OCI-LY1 (cell line): Measurements from ENCODE around the gene PRRG2.

Source experiments
- H2AFZ ChIP-seq: fragments of 200-600 bp; sonication (generic), shearing (Covaris generic); 2 replicates; pipeline ENCODE4 v1.6.0; 2014; ENCODE audit warnings: antibody characterized with exemption, mild to moderate bottlenecking, low read length
- H3F3A ChIP-seq: fragments of 200-600 bp; sonication (generic), shearing (Covaris generic); 2 replicates; pipeline ENCODE4 v1.6.0; 2014; ENCODE audit warnings: mild to moderate bottlenecking, antibody characterized with exemption, low read length, moderate library complexity; ENCODE audit not compliant: insufficient read depth
- H3K27ac ChIP-seq: fragments of 200-600 bp; sonication (generic); 2 replicates; pipeline ENCODE4 v1.5.1; 2014; ENCODE audit warnings: low read length, mixed run types, mild to moderate bottlenecking, low read depth; ENCODE audit not compliant: poor library complexity, severe bottlenecking
- H3K27me3 ChIP-seq: fragments of 200-600 bp; sonication (generic); 2 replicates; pipeline ENCODE4 v1.6.0; 2014; ENCODE audit warnings: antibody characterized with exemption, mild to moderate bottlenecking, low read length, moderate library complexity; ENCODE audit not compliant: insufficient read depth
- H3K36me3 ChIP-seq: fragments of 200-600 bp; sonication (generic); 2 replicates; pipeline ENCODE4 v1.6.1; 2014; ENCODE audit warnings: mild to moderate bottlenecking, antibody characterized with exemption, low read length, moderate library complexity, mixed read lengths; ENCODE audit not compliant: insufficient read depth
- H3K4me1 ChIP-seq: fragments of 200-600 bp; sonication (generic); 2 replicates; pipeline ENCODE4 v1.5.1; 2014; ENCODE audit warnings: mild to moderate bottlenecking, low read length, moderate library complexity; ENCODE audit not compliant: insufficient read depth, severe bottlenecking
- H3K4me2 ChIP-seq: fragments of 200-600 bp; sonication (generic), shearing (Covaris generic); 2 replicates; pipeline ENCODE4 v1.6.1; 2014; ENCODE audit warnings: low read length
- H3K4me3 ChIP-seq: fragments of 200-600 bp; sonication (generic); 2 replicates; pipeline ENCODE4 v1.5.1; 2014; ENCODE audit warnings: low read length, low read depth, mild to moderate bottlenecking, mixed read lengths; ENCODE audit not compliant: poor library complexity, severe bottlenecking
- H3K79me2 ChIP-seq: fragments of 200-600 bp; shearing (Covaris generic); 2 replicates; pipeline ENCODE4 v1.6.1; 2016; ENCODE audit warnings: mixed run types, low read length, mixed read lengths; ENCODE audit not compliant: insufficient read depth
- H3K9ac ChIP-seq: fragments of 200-600 bp; sonication (generic), shearing (Covaris generic); 2 replicates; pipeline ENCODE4 v1.6.1; 2014; ENCODE audit warnings: mild to moderate bottlenecking, low read length, mixed read lengths
- H3K9me2 ChIP-seq: fragments of 200-600 bp; sonication (generic), shearing (Covaris generic); 2 replicates; pipeline ENCODE4 v1.6.1; 2014; ENCODE audit warnings: low read depth, mild to moderate bottlenecking, low read length, mixed read lengths
- H3K9me3 ChIP-seq: fragments of 200-600 bp; shearing (Covaris generic); 2 replicates; pipeline ENCODE4 v1.6.1; 2014; ENCODE audit warnings: low read length, mixed read lengths
- H4K20me1 ChIP-seq: fragments of 200-600 bp; sonication (generic), shearing (Covaris generic); 2 replicates; pipeline ENCODE4 v1.6.0; 2016; ENCODE audit warnings: mild to moderate bottlenecking, low read length; ENCODE audit not compliant: insufficient read depth
- CTCF ChIP-seq: fragments of 200-600 bp; sonication (generic), shearing (Covaris generic); IDR thresholded peaks from 2 replicates; pipeline ENCODE4 v1.5.1; 2017; ENCODE audit warnings: mild to moderate bottlenecking, antibody characterized with exemption, low read length, moderate library complexity, mixed read lengths
- EZH2 ChIP-seq: fragments of 200-600 bp; sonication (generic), shearing (Covaris generic); IDR thresholded peaks from 2 replicates; pipeline ENCODE4 v1.8.0; 2017; ENCODE audit warnings: borderline replicate concordance, mixed run types, mild to moderate bottlenecking, antibody characterized with exemption, low read length, moderate library complexity, mixed read lengths

The PRRG2 gene

GRCh38 chr19:49635530-49636232 lies 54.6 kb downstream of the PRRG2 start:
- H3K27ac ChIP-seq, result no peak overlapping the region
- no peaks in the 10 kb centered on the region for H4K20me1 ChIP-seq
- H3K4me2 ChIP-seq, result no peak overlapping the region
- H3K36me3 ChIP-seq, result no peaks in the 10 kb centered on the region
- peaks cover 6% of the 10 kb centered on the region for H3K4me1 ChIP-seq
- H3F3A ChIP-seq, result no peaks in the 10 kb centered on the region
- H3K4me3 ChIP-seq, result no peak overlapping the region
- H3K9me3 ChIP-seq, result no peaks in the 10 kb centered on the region
- H2AFZ ChIP-seq, result no peak overlapping the region
- H3K27me3 ChIP-seq, result no peaks in the 10 kb centered on the region
- no peak overlapping the region for H3K9ac ChIP-seq
- no peaks in the 10 kb centered on the region for H3K9me2 ChIP-seq
- TF ChIP-seq CTCF (no peak), EZH2 (no peak)
- H3K79me2 ChIP-seq, result no peaks in the 10 kb centered on the region

GRCh38 chr19:49636233-49636932 lies 55.3 kb downstream of the PRRG2 start:
- Histone ChIP-seq H3K9ac (no peak overlapping the region), H3K4me2 (no peak overlapping the region)

More at GRCh38 chr19:49636233-49636932, 55.3 kb downstream of the PRRG2 start:
- Histone ChIP-seq H3K36me3 (no peaks in the 10 kb centered on the region), H3F3A (no peaks in the 10 kb centered on the region), H3K4me1 (peaks cover 6% of the 10 kb centered on the region), H3K27me3 (no peaks in the 10 kb centered on the region), H3K27ac (no peak overlapping the region), H3K9me3 (no peaks in the 10 kb centered on the region), H3K9me2 (no peaks in the 10 kb centered on the region), H4K20me1 (no peaks in the 10 kb centered on the region), H3K4me3 (no peak overlapping the region), H3K79me2 (no peaks in the 10 kb centered on the region), H2AFZ (no peak overlapping the region)
- TF ChIP-seq CTCF (no peak), EZH2 (no peak)
